MM.1S (cell line): ENCODE measurements around the gene PGA3.

Experiments used
- EZH2 ChIP-seq: fragments of 300-600 bp; sonication (generic); optimal IDR thresholded peaks from 2 replicates; pipeline ENCODE3; 2017; ENCODE audit warnings: low read depth, mild to moderate bottlenecking, antibody characterized with exemption, low read length, mixed read lengths
- TF ChIP-seq, protein P1 (sequence below): fragments of 300-600 bp; sonication (generic); IDR thresholded peaks from 2 replicates; pipeline ENCODE4 v1.5.1; 2016; ENCODE audit warnings: antibody characterized with exemption, low read length, mixed read lengths

DNA sequence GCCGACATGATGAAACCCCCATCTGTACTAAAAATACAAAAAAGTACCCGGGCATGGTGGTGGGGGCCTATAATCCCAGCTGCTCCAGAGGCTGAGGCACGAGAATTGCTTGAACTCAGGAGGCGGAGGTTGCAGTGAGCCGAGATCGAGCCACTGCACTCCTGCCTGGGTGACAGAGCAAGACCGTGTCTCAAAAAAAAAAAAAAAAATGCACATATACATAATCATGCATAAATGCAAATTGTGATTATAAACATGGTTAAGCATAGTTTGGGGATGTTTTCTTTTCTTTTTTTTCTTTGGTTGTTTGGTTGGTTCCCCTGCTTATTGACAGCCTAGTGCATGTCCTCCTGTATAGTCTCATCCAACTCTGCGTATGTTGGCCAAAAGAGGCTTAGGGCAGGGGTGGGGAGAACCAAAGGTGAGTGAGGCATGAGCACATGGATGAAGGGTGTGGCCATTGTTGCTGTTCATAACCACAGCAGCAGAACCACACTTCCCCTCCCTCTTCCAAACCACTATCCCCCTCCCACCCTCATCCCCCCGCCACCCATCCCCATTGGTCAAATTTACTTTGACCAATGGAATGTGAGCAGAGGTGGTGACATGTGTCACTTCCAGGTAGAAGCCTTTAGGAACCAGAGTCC is 35.1 kb upstream of the PGA3 start:
- TF ChIP-seq, protein P1, sequence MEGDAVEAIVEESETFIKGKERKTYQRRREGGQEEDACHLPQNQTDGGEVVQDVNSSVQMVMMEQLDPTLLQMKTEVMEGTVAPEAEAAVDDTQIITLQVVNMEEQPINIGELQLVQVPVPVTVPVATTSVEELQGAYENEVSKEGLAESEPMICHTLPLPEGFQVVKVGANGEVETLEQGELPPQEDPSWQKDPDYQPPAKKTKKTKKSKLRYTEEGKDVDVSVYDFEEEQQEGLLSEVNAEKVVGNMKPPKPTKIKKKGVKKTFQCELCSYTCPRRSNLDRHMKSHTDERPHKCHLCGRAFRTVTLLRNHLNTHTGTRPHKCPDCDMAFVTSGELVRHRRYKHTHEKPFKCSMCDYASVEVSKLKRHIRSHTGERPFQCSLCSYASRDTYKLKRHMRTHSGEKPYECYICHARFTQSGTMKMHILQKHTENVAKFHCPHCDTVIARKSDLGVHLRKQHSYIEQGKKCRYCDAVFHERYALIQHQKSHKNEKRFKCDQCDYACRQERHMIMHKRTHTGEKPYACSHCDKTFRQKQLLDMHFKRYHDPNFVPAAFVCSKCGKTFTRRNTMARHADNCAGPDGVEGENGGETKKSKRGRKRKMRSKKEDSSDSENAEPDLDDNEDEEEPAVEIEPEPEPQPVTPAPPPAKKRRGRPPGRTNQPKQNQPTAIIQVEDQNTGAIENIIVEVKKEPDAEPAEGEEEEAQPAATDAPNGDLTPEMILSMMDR = no peak
- no peak for TF ChIP-seq EZH2
